Tibial nerve (tissue), 4 donors: ENCODE results near the gene CDC20. TPM values are rescaled to one million over a fixed set of nuclear protein-coding genes. Genes with fewer than 3 reads are reported as not detected.
A peak's percentile ranks its signal among the peaks of the same experiment; 100 is the strongest.

ENCODE experiments used
- DNase-seq, 2 donors: peaks; one replicate each; pipeline ENCODE4 v3.0.0-alpha.2; 2019; ENCODE audit warnings: low spot score in 2 of 2
- H3K27ac ChIP-seq, 4 donors: fragments of 200-600 bp; sonication (generic) in 3 of 4; one replicate each; pipeline ENCODE4 v1.5.1; 2017 to 2019; ENCODE audit warnings: mild to moderate bottlenecking in 1 of 4
- H3K27me3 ChIP-seq, 2 donors: fragments of 200-600 bp; sonication (generic) in 1 of 2; one replicate each; pipeline versions ENCODE4 v1.5.1 to v1.6.0; 2017 to 2019
- H3K36me3 ChIP-seq, 3 donors: fragments of 200-600 bp; sonication (generic); one replicate each; pipeline ENCODE4 v1.5.1; 2018 to 2019
- H3K4me1 ChIP-seq, 4 donors: fragments of 200-600 bp; sonication (generic) in 3 of 4; one replicate each; pipeline ENCODE4 v1.5.1; 2017 to 2019
- H3K4me3 ChIP-seq, 4 donors: fragments of 200-600 bp; sonication (generic) in 3 of 4; one replicate each; pipeline ENCODE4 v1.5.1; 2017 to 2019; ENCODE audit warnings: mild to moderate bottlenecking in 1 of 4, moderate library complexity in 1 of 4
- H3K9me3 ChIP-seq, 4 donors: fragments of 200-600 bp; sonication (generic) in 3 of 4; one replicate each; pipeline ENCODE4 v1.5.1; 2017 to 2019
- CTCF ChIP-seq, 5 experiments: fragments of 200-600 bp in 3 of 5; fragments of 450-650 bp in 2 of 5; sonication (generic) in 3 of 5; IDR thresholded peaks; one replicate each; pipeline ENCODE4 v1.5.1; 2016 to 2019; ENCODE audit warnings: antibody characterized with exemption in 5 of 5, mild to moderate bottlenecking in 3 of 5, moderate library complexity in 2 of 5
- EP300 ChIP-seq, 2 donors: sonication (generic); formaldehyde crosslinking; IDR thresholded peaks; one replicate each; pipeline ENCODE4 v1.6.1; 2017; ENCODE audit warnings: antibody characterized with exemption in 2 of 2, mild to moderate bottlenecking in 1 of 2
- POLR2A ChIP-seq, 2 donors: fragments of 450-650 bp; IDR thresholded peaks; one replicate each; pipeline ENCODE4 v1.6.1; 2017; ENCODE audit warnings: antibody characterized with exemption in 2 of 2, mild to moderate bottlenecking in 2 of 2, moderate library complexity in 2 of 2
- WGBS, 2 donors: methylation state at CpG; one replicate each; pipeline ENCODE4 v1.1.5; 2018; 5-methylcytosine and 5-hydroxymethylcytosine counted together
- total RNA-seq, 4 donors: library from RNA; depleted of rRNA; stranded (reverse); fragments of >200 nt; gene quantifications; one replicate each; pipeline ENCODE4 v1.1.0, GENCODE V29; 2016

Gene CDC20
- total RNA-seq, 4 donors from 2014 or later = 0.42 to 3.5 (median 1.5) TPM

- Histone ChIP-seq H3K9me3 (no peaks in the 10 kb centered on the region), H3K27me3 (no peaks in the 10 kb centered on the region), H3K27ac (no peak overlapping the region), H3K4me1 (peaks cover 0 to 30% (median 2%) of the 10 kb centered on the region in 4 donors), H3K36me3 (peaks cover 0 to 10% (median 0%) of the 10 kb centered on the region in 3 donors), H3K4me3 (no peak overlapping the region)
- DNase-seq = no peak
- no peak for TF ChIP-seq CTCF (IDR thresholded peaks at IDR 0.05)
- no peak for TF ChIP-seq POLR2A (IDR thresholded peaks at IDR 0.05)
- TF ChIP-seq EP300 (IDR thresholded peaks at IDR 0.05) = no peak
- 87% methylated on average over 9 to 10 of the region's 10 CpGs for WGBS, 2 donors
Observed at GRCh38 chr1:43315963-43316737, 42.6 kb upstream of the CDC20 start.

GRCh38 chr1:43316738-43317520 lies 41.9 kb upstream of the CDC20 start:
- no peak for DNase-seq
- no peak for TF ChIP-seq EP300 (IDR thresholded peaks at IDR 0.05)
- no peak for TF ChIP-seq CTCF (IDR thresholded peaks at IDR 0.05)
- TF ChIP-seq POLR2A (IDR thresholded peaks at IDR 0.05) = no peak
- H3K27ac ChIP-seq = peak overlapping the region in 1 of 4 donors; percentile 47
- no peak overlapping the region for H3K4me3 ChIP-seq
- 85 to 89% methylated on average over 16 of the region's 16 CpGs for WGBS, 2 donors
- peaks cover 0 to 10% (median 0%) of the 10 kb centered on the region in 3 donors for H3K36me3 ChIP-seq
- no peaks in the 10 kb centered on the region for H3K9me3 ChIP-seq
- no peaks in the 10 kb centered on the region for H3K27me3 ChIP-seq
- peaks cover 0 to 30% (median 2%) of the 10 kb centered on the region in 4 donors for H3K4me1 ChIP-seq

- no peak for DNase-seq
- Histone ChIP-seq H3K4me1 (peaks cover 0 to 30% (median 2%) of the 10 kb centered on the region in 4 donors), H3K9me3 (no peaks in the 10 kb centered on the region), H3K27me3 (no peaks in the 10 kb centered on the region), H3K36me3 (peaks cover 0 to 11% (median 0%) of the 10 kb centered on the region in 3 donors), H3K4me3 (no peak overlapping the region), H3K27ac (peak overlapping the region in 1 of 4 donors; percentile 8)
- TF ChIP-seq EP300 (IDR thresholded peaks at IDR 0.05) = no peak
- TF ChIP-seq POLR2A (IDR thresholded peaks at IDR 0.05) = no peak
- no peak for TF ChIP-seq CTCF (IDR thresholded peaks at IDR 0.05)
- WGBS, 2 donors = 77 to 83% methylated on average over 15 of the region's 15 CpGs
Observed at GRCh38 chr1:43317817-43318471, 40.8 kb upstream of the CDC20 start.

- 68 to 84% methylated on average over 4 of the region's 4 CpGs for WGBS, 2 donors
- Histone ChIP-seq H3K36me3 (peaks cover 0 to 12% (median 0%) of the 10 kb centered on the region in 3 donors), H3K27me3 (no peaks in the 10 kb centered on the region), H3K4me1 (peaks cover 0 to 30% (median 2%) of the 10 kb centered on the region in 4 donors), H3K27ac (peak overlapping the region in 1 of 4 donors; percentile 43), H3K9me3 (no peaks in the 10 kb centered on the region), H3K4me3 (no peak overlapping the region)
- TF ChIP-seq CTCF (IDR thresholded peaks at IDR 0.05) = no peak
- no peak for TF ChIP-seq POLR2A (IDR thresholded peaks at IDR 0.05)
- no peak for TF ChIP-seq EP300 (IDR thresholded peaks at IDR 0.05)
- no peak for DNase-seq
Observed at GRCh38 chr1:43318831-43319230, 40.0 kb upstream of the CDC20 start.
